NCI-H2171 (cell line): ENCODE results near the gene NBPF4.
"Not testable (repeated sequence)": the region's sequence is repeated elsewhere in the genome, so short reads cannot be mapped to it uniquely, and the experiment has no call there.

Experiments
- DNase-seq: peaks from one replicate; lab custom pipeline; 2025; lab: John Stamatoyannopoulos, UW

Gene NBPF4

DNA sequence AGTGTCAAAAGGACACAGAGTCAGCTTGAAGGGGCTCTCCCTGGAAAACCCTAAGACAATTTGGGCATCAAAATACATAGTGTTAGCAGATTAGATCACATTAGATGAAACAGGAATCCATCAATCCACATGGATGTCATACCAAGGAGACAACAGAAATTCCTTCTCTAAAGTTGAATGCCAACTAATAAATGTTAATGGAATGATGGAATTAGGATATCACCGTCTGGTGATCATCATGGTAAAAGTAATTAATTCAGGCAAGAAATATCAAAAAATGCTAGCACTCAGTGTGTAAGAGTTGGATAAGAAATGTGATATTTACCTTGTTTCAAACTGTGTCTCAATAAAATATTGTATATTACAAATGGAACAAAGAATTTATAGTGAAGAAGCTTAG, 32.9 kb downstream of the NBPF4 start:
- DNase-seq: no peak

DNA sequence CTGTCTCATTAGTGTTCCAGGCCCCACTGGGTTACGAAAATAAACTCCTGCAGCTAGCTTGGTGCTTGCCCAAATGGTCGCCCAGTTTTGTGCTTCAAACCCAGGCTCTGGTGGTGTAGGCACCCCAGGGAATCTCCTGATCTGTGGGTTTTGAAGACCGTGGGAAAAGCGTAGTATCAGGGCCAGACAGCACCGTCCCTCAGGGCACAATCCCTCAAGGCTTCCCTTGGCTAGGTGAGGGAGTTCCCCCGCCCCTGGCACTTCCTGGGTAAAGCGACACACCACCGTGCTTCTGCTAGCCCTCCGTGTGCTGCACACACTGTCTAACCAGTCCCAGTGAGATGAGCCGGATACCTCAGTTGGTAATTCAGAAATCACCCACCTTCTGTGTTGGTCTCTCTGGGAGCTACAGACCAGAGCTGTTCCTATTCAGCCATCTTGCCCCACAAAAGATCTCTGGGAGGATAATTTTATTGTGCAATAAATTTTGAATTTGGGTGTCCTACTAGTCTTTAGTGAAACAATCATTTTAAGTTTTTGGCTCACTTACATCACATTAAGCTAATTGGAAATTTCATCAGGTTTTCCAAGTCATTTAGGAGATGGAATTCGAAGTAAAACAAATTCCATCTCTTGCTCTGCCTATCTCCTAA, 34.3 kb downstream of the NBPF4 start:
- DNase-seq: no peak

- DNase-seq: no peak
Measured at GRCh38 chr1:108208724-108209446, 35.0 kb downstream of the NBPF4 start.

- DNase-seq: not testable (repeated sequence)
Measured at GRCh38 chr1:108203582-108203981, 40.3 kb downstream of the NBPF4 start.

- DNase-seq: no peak
Measured at GRCh38 chr1:108201687-108202086, 42.2 kb downstream of the NBPF4 start.

- DNase-seq: peak; percentile 36
Measured at GRCh38 chr1:108200687-108201051, 43.2 kb downstream of the NBPF4 start.

GRCh38 chr1:108199781-108200686, 43.8 kb downstream of the NBPF4 start, which contains the start of gene SLC25A24:
SLC25A24 (minus strand) TSS chr1:108200343; CDS start chr1:108200138, 205 bp downstream.
- peak; percentile 73 for DNase-seq

GRCh38 chr1:108199201-108199691, 44.6 kb downstream of the NBPF4 start:
- no peak for DNase-seq

GRCh38 chr1:108194051-108194450, 49.8 kb downstream of the NBPF4 start:
- no peak for DNase-seq

DNA sequence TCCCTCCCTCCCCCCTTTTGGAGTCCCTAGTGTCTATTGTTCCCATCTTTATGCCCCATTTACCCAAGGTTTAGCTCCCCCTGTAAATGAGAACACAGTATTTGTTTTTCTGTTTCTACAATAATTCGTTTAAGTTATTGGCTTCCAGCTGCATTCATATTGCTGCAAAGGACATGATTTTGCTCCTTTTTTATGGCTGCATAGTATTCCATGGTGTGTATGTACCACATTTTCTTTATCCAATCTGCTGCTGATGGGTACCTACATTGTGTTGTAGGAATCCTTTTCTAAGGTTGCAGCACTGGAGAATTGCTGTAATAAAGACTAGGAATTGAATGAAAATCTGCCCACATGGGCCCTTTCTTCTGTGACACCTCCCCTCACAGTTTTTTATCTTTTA, 50.5 kb downstream of the NBPF4 start:
- no peak for DNase-seq

- DNase-seq: no peak
Measured at GRCh38 chr1:108192581-108192980, 51.3 kb downstream of the NBPF4 start.

DNA sequence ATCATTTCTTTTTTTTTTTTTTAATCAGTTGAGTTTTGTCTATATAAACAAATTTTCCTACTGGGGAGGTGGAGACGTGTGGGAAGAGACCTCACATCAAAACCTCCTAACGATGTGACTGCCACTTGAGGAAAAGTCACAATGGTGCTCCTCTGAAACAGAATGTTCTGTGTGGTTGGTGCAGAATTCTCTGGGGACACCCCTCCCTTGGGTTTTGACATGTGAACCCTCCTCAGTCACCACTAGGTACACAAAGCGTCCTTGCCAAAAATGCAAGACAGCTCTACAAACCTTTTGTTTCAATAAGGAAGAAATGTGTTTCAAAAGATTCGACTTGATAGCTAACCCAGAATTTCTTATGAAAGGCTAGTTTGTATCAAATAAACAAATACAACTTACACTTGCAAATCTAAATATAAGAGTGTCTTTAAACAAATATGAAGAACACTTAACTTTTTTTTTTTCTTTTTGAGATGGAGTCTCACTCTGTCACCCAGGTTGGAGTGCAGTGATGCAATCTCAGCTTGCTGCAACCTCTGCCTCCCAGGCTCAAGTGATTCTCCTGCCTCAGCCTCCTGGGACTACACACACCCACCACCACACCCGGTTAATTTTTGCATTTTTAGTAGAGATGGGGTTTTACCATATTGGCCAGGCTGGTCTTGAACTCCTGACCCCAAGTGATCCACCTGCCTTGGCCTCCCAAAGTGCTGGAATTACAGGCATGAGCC, 53.0 kb downstream of the NBPF4 start:
- DNase-seq: peak; percentile 41

DNA sequence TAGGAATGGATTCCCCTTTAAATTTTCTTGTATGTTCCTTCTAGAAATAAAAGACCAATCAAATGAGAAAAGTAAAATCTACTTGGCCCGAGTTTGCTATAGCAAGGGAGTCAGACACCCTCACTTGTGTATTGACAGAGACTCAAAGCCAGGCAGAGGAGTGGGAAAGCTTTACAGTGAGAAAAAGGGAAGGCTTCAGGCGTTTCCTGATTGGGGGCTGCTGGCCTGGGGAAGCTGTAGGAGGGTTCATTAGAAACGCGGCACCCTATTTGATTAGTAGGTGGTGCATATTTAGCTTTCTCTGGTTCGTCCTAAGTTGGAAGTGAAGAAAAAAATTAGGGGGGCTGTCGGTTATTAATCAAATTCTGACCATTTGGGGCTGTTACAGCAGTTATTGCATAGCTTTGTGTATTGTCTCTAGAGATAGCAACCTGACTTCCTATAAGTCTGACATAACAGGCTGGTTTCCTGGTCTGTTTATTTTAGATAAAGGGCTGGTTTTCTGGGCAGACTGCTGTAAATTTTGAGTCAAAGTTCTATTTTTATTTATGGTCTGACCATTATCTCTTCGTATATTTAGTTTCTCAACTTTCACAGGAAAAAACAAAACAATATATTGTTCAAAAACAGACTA, 53.8 kb downstream of the NBPF4 start:
- no peak for DNase-seq

- no peak for DNase-seq
Measured at GRCh38 chr1:108188801-108189200, 55.1 kb downstream of the NBPF4 start.

DNA sequence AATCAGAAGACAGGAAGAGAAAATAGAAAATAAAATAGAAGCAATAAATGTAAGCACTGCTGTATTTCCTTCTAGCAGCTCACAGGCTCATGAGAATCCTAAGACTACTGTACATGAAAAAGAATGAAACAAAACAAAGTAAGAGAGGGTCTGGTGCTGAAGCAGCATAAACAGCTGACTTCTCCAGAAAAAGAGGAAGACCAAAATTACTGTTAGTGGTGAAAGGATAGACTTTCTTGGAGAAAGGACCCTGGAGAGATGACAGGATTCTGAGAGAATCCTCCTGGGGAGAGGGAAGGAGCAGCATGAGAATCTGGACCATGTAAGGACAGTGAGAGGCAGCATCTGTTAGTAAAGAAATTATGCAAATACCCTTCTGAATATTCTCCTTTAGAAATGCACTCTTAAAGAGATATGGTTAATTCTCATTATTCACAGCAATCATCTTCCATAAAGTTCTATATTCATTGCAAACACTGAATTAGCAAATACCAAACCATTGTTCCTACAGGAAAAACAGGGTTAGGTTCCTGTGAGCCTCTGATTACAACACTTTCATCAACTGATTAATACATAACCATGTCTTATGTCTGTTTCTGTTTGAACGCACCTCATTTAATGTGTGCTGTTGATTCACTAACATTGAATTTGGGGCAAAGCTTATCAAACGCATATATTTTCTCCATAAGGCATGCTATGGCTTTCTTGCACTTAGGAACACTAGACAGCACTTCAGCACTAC, 60.7 kb downstream of the NBPF4 start:
- no peak for DNase-seq

DNA sequence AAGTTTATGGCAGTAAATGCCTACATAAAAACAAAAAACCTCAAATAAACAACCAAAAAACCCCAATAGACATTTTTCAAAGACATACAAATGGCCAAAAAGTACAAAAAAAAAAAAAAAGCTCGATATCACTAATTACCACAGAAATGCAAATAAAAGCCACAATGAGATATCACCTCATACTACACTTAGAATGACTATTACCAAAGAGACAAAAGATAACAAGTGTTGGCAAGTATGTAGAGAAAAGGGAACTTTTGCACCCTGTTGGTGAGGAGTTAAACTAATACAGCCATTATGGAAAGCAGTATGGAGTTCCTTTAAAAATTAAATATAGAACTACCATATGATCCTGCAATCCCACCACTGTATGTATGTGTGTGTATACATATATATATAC, 64.9 kb downstream of the NBPF4 start:
- no peak for DNase-seq
